NCI-H82 treated with DMSO at 0.1 percent for 48 hours (cell line): Measurements from ENCODE around the gene C12orf56.
"Not testable (repeated sequence)": the region's sequence is repeated elsewhere in the genome, so short reads cannot be mapped to it uniquely, and the experiment has no call there.

ENCODE experiments used
- DNase-seq: peaks from one replicate; lab custom pipeline; 2025; ENCODE audit not compliant: unreplicated experiment; lab: John Stamatoyannopoulos, UW

The C12orf56 gene

DNA sequence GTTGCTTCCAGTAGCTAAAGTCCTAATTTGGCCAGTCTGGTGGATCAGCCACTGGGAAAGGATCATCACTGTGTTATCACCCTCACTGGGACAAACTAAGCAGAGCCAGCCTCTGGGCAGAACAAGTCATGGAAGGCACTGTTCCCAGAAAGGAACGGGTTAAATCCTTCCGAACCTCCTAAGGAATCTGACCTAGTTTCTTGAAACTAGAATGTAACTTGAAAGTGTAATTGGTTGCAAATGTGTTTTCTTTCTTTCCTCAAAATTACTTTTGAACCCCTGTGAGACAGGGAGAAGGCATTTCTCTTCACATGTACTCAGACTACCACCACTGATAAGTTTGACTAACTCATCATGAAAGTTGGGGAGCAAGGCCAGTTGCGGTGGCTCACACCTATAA lies 149.8 kb downstream of the C12orf56 start:
- no peak for DNase-seq

DNA sequence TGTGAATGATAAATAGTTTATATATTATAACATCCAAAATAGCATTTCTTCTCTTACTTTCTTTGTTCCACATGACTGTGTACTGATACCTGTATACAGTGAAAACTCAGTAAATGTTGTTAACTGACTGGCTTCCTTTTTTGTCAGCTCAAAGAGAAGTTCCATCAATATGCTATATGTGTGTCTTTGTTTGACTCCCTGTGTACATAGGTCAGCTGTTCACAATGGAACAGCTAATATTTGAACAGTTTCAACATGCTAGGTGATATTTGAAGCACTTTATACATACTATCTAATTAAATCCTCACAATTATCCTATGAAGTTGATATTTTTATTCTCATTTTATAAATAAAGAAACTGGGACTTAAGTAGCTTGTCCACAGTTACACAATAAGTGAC lies 153.2 kb downstream of the C12orf56 start:
- DNase-seq, result no peak

GRCh38 chr12:64236549-64236948 lies 154.0 kb downstream of the C12orf56 start:
- DNase-seq, result no peak

- no peak for DNase-seq
Measured at GRCh38 chr12:64232196-64232595, 158.4 kb downstream of the C12orf56 start.

DNA sequence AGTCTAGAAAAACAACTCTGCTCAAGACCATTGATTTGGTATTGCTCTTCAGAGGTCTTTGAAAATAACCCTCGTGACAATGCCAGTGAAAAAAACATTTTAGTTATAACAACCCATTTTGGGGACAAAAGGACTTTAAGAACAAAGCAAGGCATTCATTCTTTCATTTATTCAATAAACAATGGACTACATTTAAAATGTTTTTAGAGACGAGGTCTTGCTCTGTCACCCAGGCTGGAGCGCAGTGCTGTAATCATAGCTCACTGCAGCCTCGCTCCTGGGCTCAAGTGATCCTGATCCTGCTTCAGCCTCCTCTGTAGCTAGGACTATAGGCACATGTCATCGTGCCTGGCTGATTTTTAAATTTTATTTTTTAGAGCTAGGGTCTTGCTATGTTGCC lies 160.8 kb downstream of the C12orf56 start:
- no peak for DNase-seq

- no peak for DNase-seq
Measured at GRCh38 chr12:64229240-64229639, 161.3 kb downstream of the C12orf56 start.

- no peak for DNase-seq
Measured at GRCh38 chr12:64225626-64226025, 164.9 kb downstream of the C12orf56 start.

DNA sequence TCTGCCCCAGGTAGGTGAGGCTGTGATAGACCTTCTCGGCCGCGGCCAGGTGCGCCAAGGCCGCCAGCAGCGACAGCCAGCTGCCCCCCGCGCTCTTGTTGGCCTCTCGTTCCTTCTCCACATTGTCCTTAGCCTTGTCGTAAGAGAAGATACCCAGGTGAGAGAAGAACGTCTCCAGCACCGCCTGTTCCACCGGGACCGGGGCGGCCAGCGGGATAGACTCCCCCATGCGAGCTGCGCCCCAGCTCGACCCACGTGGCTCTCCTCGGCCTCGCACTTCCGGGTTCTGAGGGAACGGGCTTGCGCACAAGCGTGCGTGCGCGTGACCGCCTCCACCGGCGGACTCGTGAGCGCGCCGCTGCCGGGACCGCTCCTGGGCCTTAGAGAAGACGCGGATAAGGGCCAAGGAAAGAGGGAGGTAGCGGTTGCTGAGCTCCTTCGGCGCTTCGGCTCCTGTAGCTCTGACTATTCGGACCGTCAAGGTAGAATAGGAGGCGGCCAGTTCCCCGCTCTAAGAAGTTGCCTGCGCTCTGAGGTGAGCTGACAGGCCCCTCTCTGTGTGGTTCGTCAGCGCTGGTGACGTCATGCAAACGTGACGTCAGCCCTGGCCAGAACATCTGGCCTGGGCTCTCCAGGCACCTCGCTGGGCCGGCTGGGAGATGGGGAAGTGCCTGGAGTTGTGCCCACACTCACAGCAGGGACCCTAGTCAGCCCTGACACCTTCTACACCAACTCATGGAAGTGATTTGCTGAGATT lies 168.4 kb downstream of the C12orf56 start, which contains the start of gene KICS2:
TSS of gene KICS2 (minus strand) at position 288 of the 757 bp plus-strand sequence. CDS start at position 229, 59 bp downstream.
- DNase-seq, result peak; percentile 60

- DNase-seq, result peak; percentile 72
Measured at GRCh38 chr12:64221651-64222008, 168.9 kb downstream of the C12orf56 start.

GRCh38 chr12:64220046-64220445 lies 170.5 kb downstream of the C12orf56 start:
- no peak for DNase-seq

GRCh38 chr12:64219145-64219544 lies 171.4 kb downstream of the C12orf56 start:
- no peak for DNase-seq

- DNase-seq, result no peak
Measured at GRCh38 chr12:64218597-64218996, 172.0 kb downstream of the C12orf56 start.

DNA sequence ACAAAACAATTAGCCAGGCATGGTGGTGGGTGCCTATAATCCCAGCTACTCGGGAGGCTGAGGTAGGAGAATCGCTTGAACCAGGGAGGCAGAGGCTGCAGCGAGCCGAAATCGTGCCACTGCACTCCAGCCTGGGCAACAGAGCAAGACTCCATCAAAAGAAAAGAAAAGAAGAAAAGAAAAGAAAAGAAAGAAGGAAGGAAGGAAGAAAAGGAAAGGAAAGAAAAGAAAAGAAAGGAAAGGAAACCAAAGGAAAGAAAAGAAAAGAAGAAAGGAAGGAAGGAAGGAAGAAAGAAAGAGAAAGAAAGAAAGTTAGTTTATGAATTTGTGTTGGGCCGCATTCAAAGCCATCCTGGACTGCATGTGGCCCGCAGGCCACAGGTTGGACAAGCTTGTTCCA lies 172.9 kb downstream of the C12orf56 start:
- not testable (repeated sequence) for DNase-seq

DNA sequence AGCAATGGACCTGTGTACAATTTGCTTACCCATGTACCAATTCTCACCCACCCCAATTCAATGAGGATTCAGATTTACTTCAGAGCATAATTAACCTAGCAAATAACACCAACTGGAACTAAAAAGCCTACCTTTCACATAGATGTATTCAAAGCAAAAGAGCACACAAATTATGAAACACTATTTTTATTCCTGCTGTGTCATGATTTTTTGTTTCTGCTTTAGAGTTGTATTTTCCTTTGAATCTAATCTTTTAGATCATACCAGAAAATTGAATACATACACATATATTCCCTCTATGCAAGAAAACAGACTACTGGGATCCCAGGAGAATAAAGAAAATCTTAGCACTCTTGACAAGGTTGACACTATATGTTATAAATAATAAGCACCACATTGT lies 174.3 kb downstream of the C12orf56 start:
- no peak for DNase-seq
